BJ (cell line): ENCODE data around the gene C2orf69. TPM values are rescaled to one million over a fixed set of nuclear protein-coding genes. Genes with fewer than 3 reads are reported as not detected.
A peak's percentile ranks its signal among the peaks of the same experiment; 100 is the strongest.

Source experiments
- CTCF ChIA-PET: fragments of 350-600 bp; formaldehyde crosslinking; extraction: SDS; loops from one replicate; lab custom pipeline; 2021; ENCODE audit warnings: antibody characterized with exemption, inconsistent platforms; lab: Yijun Ruan, JAX
- POLR2A ChIA-PET: fragments of 300-600 bp; sonication (Branson Sonifier 250); formaldehyde crosslinking; extraction: SDS; loops from one replicate; lab custom pipeline; 2021; ENCODE audit warnings: antibody characterized with exemption; lab: Charles Lee
- DNase-seq: peaks from one replicate; pipeline ENCODE4 v3.0.0-alpha.2; 2011; ENCODE audit warnings: low read depth
- H3K27me3 ChIP-seq: 2 replicates; pipeline ENCODE4 v1.6.0; 2011; ENCODE audit warnings: low read length; ENCODE audit not compliant: control insufficient read depth, insufficient read depth
- H3K36me3 ChIP-seq: 2 replicates; pipeline ENCODE4 v1.5.1; 2011; ENCODE audit warnings: low read length; ENCODE audit not compliant: control insufficient read depth, insufficient read depth
- H3K4me3 ChIP-seq: 2 replicates; pipeline ENCODE4 v1.5.1; 2011; ENCODE audit warnings: low read depth, mild to moderate bottlenecking, control low read depth, low read length
- polyA plus RNA-seq: library from polyadenylated mRNA; depleted of rRNA; stranded (reverse); fragments of >200 nt; gene quantifications from 2 replicates; pipeline ENCODE4 v1.2.3, GENCODE V29; 2011; rRNA removed
- small RNA-seq: library from RNA; depleted of rRNA; stranded (forward); fragments of <200 nt; gene quantifications from one replicate; pipeline ENCODE3, GENCODE V24; 2012; ENCODE audit warnings: low replicate concordance, low read depth; ENCODE audit not compliant: insufficient read length
- TF ChIP-seq, protein P1 (sequence below): IDR thresholded peaks from 2 replicates; pipeline ENCODE4 v1.5.1; 2011; ENCODE audit warnings: low read depth, mild to moderate bottlenecking, control low read depth, inconsistent platforms, low read length, moderate library complexity; ENCODE audit not compliant: insufficient read depth

Gene C2orf69
- polyA plus RNA-seq, 1 experiment, result 2.0 TPM

DNA sequence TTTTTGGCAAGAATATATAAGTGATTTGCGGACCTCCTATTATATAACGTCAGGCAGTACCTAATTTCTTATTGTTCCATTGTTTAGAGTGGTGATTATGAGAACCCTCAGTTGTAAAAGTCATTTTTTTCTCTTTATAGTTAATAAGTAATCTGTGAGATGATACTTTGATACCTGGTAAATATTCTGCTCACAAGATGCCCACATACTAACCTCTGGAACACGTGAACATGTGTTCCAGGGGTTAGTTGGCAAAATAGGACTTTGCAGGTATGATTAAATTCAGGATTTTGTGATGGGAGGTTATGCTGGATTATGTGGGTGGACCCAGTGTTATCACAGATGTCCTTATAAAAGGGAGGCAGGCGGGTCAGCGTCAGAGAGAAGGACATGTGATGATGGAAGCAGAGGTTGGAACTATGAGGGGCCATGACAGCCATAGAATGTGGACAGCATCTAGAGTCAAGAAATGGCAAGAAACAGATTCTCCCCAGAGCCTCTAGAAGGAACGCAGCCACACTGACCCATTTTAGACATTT, 61.1 kb downstream of the C2orf69 start:
- TF ChIP-seq, protein P1, sequence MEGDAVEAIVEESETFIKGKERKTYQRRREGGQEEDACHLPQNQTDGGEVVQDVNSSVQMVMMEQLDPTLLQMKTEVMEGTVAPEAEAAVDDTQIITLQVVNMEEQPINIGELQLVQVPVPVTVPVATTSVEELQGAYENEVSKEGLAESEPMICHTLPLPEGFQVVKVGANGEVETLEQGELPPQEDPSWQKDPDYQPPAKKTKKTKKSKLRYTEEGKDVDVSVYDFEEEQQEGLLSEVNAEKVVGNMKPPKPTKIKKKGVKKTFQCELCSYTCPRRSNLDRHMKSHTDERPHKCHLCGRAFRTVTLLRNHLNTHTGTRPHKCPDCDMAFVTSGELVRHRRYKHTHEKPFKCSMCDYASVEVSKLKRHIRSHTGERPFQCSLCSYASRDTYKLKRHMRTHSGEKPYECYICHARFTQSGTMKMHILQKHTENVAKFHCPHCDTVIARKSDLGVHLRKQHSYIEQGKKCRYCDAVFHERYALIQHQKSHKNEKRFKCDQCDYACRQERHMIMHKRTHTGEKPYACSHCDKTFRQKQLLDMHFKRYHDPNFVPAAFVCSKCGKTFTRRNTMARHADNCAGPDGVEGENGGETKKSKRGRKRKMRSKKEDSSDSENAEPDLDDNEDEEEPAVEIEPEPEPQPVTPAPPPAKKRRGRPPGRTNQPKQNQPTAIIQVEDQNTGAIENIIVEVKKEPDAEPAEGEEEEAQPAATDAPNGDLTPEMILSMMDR, result no peak
- Histone ChIP-seq H3K36me3 (no peaks in the 10 kb centered on the region), H3K27me3 (no peaks in the 10 kb centered on the region), H3K4me3 (no peak overlapping the region)
- no peak for DNase-seq
- POLR2A ChIA-PET, result no interaction called here
- CTCF ChIA-PET, result interaction anchor here (1.0 to 3.0 kb wide), 2 partner anchors 31 to 731 kb away, joined by 3 to 9 read pairs; no protein-coding TSS in a partner anchor

DNA sequence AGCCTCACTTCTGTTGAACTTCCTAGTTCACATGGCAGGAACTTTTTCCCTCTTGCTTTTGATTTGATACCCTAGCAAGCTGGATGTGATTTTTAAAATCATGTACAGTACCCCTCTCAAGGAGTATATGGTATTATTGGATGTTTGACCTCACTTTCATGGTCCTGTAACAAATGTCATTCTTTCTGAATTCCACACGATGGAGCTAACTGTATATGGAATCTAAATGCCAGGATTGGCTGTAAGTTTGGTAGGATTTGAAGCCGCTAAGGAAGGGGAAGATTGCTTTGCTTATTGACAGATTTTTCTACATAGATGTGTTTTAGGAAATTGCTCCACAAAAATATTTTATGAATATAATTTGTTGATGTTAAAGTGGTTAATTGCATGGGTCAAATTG, 62.6 kb downstream of the C2orf69 start:
- no peak for DNase-seq
- Histone ChIP-seq H3K36me3 (no peaks in the 10 kb centered on the region), H3K4me3 (no peak overlapping the region), H3K27me3 (no peaks in the 10 kb centered on the region)
- CTCF ChIA-PET, result interaction anchor here (0.7 to 4.4 kb wide), 21 partner anchors 9 to 739 kb away, joined by 3 to 62 read pairs (median 3); partner anchors contain the start of gene KCTD18
- TF ChIP-seq, protein P1, result peak; percentile 53
- POLR2A ChIA-PET, result no interaction called here

DNA sequence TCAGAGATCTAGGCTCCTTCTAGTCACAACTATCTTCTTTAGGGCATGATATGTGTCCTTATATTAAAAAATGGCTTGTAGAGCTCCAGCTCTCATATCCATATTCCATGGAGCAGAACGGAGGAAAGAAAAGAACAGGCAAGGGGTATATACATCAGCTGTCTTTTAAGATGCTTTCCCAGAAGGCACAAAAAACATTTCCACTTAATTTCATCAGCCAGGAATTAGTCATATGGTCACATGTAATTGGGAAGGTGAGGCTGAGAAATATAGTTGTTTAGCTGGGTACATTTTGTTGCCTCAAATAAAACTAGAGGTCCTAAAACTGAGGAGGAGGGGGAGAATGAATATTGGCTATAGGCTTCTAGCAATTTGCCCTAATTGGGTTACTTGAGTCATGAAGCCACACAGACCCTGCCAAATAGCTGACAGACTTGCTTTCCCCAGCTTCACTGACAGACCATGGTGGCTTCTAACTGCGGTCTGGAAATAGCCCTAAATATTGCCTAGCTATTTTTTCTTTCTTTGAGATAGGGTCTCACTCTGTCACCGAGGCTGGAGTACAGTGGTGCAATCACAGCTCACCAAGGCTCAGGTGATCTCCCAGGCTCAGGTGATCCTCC, 64.3 kb downstream of the C2orf69 start:
- POLR2A ChIA-PET, result interaction anchor here (0.6 kb wide), 1 partner anchor 146 kb away, joined by 3 read pairs; no protein-coding TSS in a partner anchor
- CTCF ChIA-PET, result interaction anchor here (1.2 to 4.4 kb wide), 4 partner anchors 10 to 728 kb away, joined by 3 to 62 read pairs (median 10); partner anchors contain the start of gene KCTD18
- no peak for DNase-seq
- Histone ChIP-seq H3K4me3 (no peak overlapping the region), H3K36me3 (no peaks in the 10 kb centered on the region), H3K27me3 (no peaks in the 10 kb centered on the region)
- TF ChIP-seq, protein P1, result no peak

Small RNA genes within 50 kb of the gene (small RNA-seq; reads per million reads assigned to genes)
- gene AC108032.1, result not detected
- gene RN7SL717P, result not detected

Other genes with a start within 250 kb of the C2orf69 start
- 0.29 and 0.31 TPM in 2 replicates for gene FTCDNL1, start 60.1 kb upstream of the C2orf69 start, polyA plus RNA-seq
- 2.9 and 4.8 TPM in 2 replicates for gene TYW5, start 44.2 kb downstream of the C2orf69 start, polyA plus RNA-seq
- gene MAIP1, start 44.3 kb downstream of the C2orf69 start, polyA plus RNA-seq, result 11.3 and 14.0 TPM in 2 replicates